H1 (cell line): Measurements from ENCODE around the gene BAZ2B. TPM values are rescaled to one million over a fixed set of nuclear protein-coding genes. Genes with fewer than 3 reads are reported as not detected.

Experiments used
- CTCF ChIA-PET: fragments of 300-600 bp; sonication (Branson Sonifier 250); formaldehyde crosslinking; loops from one replicate; lab custom pipeline; 2021; ENCODE audit not compliant: partially characterized antibody; lab: Charles Lee
- POLR2A ChIA-PET: fragments of 300-600 bp; sonication (Branson Sonifier 250); formaldehyde crosslinking; loops from one replicate; lab custom pipeline; 2021; ENCODE audit warnings: inconsistent platforms; ENCODE audit not compliant: partially characterized antibody; lab: Charles Lee
- DNase-seq, 2 experiments: peaks; one replicate each; pipeline versions ENCODE4 v3.0.0 to v3.0.0-alpha.2; 2010 to 2022; ENCODE audit warnings: low spot score in 2 of 2, low read depth in 1 of 2, mixed read lengths in 1 of 2
- FAIRE-seq: peaks from 2 replicates; lab custom pipeline; 2011; peaks lifted over from hg19 to GRCh38; lab: Jason Lieb, UNC
- H2AFZ ChIP-seq: 2 replicates; pipeline ENCODE4 v1.8.1; 2012; ENCODE audit warnings: low read length, inconsistent platforms
- H2AK5ac ChIP-seq: 2 replicates; pipeline ENCODE4 v1.6.1; 2013; ENCODE audit warnings: low read depth, low read length
- H2BK120ac ChIP-seq: replicated peaks from 2 replicates; pipeline ENCODE3; 2013; ENCODE audit warnings: low read depth, low read length, inconsistent platforms
- H2BK12ac ChIP-seq: 2 replicates; pipeline ENCODE4 v1.6.1; 2013; ENCODE audit warnings: low read depth, low read length
- H2BK15ac ChIP-seq: 2 replicates; pipeline ENCODE4 v1.6.1; 2013; ENCODE audit warnings: low read length
- H2BK20ac ChIP-seq: 2 replicates; pipeline ENCODE4 v1.6.1; 2013; ENCODE audit warnings: low read length
- H2BK5ac ChIP-seq: 2 replicates; pipeline ENCODE4 v1.6.1; 2013; ENCODE audit warnings: low read depth, low read length
- H3K14ac ChIP-seq: 2 replicates; pipeline ENCODE4 v1.6.1; 2013; ENCODE audit warnings: inconsistent platforms; ENCODE audit not compliant: insufficient read length
- H3K18ac ChIP-seq: 2 replicates; pipeline ENCODE4 v1.6.1; 2013; ENCODE audit warnings: low read length; ENCODE audit errors: extremely low read depth
- H3K23ac ChIP-seq: 2 replicates; pipeline ENCODE4 v1.6.1; 2013; ENCODE audit warnings: inconsistent platforms; ENCODE audit not compliant: insufficient read length
- H3K23me2 ChIP-seq: 2 replicates; pipeline ENCODE4 v1.6.1; 2013; ENCODE audit warnings: low read depth, low read length
- H3K27ac ChIP-seq: 2 replicates; pipeline ENCODE4 v1.6.1; 2011; ENCODE audit warnings: low read depth, low read length, inconsistent platforms
- H3K27me3 ChIP-seq, 4 experiments: replicated peaks in 1 of 4; 1 replicate in 1 of 4; 2 replicates in 3 of 4; pipeline versions ENCODE4 v1.6.1 to v1.8.1; 2011 to 2013; ENCODE audit warnings: low read length in 3 of 4, mild to moderate bottlenecking in 3 of 4, inconsistent platforms in 2 of 4, mixed read lengths in 2 of 4, moderate library complexity in 1 of 4; ENCODE audit not compliant: control insufficient read depth in 3 of 4, insufficient read depth in 3 of 4; ENCODE audit errors: extremely low read depth in 1 of 4
- H3K36me3 ChIP-seq, 4 experiments: 2 replicates each; pipeline versions ENCODE4 v1.6.1 to v1.8.1; 2011 to 2013; ENCODE audit warnings: mild to moderate bottlenecking in 4 of 4, low read length in 3 of 4, moderate library complexity in 2 of 4, control low read depth in 1 of 4, inconsistent platforms in 1 of 4; ENCODE audit not compliant: insufficient read depth in 4 of 4, control insufficient read depth in 2 of 4
- H3K4ac ChIP-seq: replicated peaks from 2 replicates; pipeline ENCODE3; 2013; ENCODE audit warnings: low read length, low read depth, mixed read lengths, inconsistent platforms; ENCODE audit not compliant: insufficient read length
- H3K4me1 ChIP-seq, 4 experiments: replicated peaks in 1 of 4; 1 replicate in 1 of 4; 2 replicates in 3 of 4; pipeline versions ENCODE4 v1.6.1 to v1.8.1; 2011 to 2013; ENCODE audit warnings: low read length in 3 of 4, inconsistent platforms in 2 of 4, mixed read lengths in 1 of 4; ENCODE audit not compliant: insufficient read depth in 4 of 4, control insufficient read depth in 3 of 4
- H3K4me2 ChIP-seq, 2 experiments: 2 replicates each; pipeline versions ENCODE4 v1.6.1 to v1.8.1; 2011 to 2013; ENCODE audit warnings: low read depth in 2 of 2, low read length in 2 of 2, control low read depth in 1 of 2, inconsistent platforms in 1 of 2, mild to moderate bottlenecking in 1 of 2; ENCODE audit not compliant: insufficient read depth in 1 of 2
- H3K4me3 ChIP-seq, 4 experiments: fragments of 200-600, 300-600 bp in 1 of 4; sonication (generic), shearing (Covaris generic), sonication (Bioruptor Twin) in 1 of 4; 2 replicates each; pipeline versions ENCODE4 v1.5.1 to v1.8.1; 2011 to 2016; ENCODE audit warnings: low read length in 4 of 4, low read depth in 3 of 4, control low read depth in 2 of 4, inconsistent platforms in 2 of 4, mild to moderate bottlenecking in 2 of 4, mixed read lengths in 1 of 4, moderate library complexity in 1 of 4; ENCODE audit not compliant: insufficient read depth in 2 of 4; ENCODE audit errors: extremely low read depth in 1 of 4
- H3K56ac ChIP-seq: replicated peaks from 2 replicates; pipeline ENCODE3; 2013; ENCODE audit warnings: low read depth, mild to moderate bottlenecking, mixed read lengths, low read length, inconsistent platforms; ENCODE audit not compliant: insufficient read length
- H3K79me1 ChIP-seq: 2 replicates; pipeline ENCODE4 v1.6.1; 2013; ENCODE audit warnings: low read depth, low read length, control low read depth
- H3K79me2 ChIP-seq, 2 experiments: 2 replicates each; pipeline versions ENCODE4 v1.6.1 to v1.8.1; 2012 to 2013; ENCODE audit warnings: low read length in 2 of 2, mild to moderate bottlenecking in 2 of 2, inconsistent platforms in 1 of 2; ENCODE audit not compliant: insufficient read depth in 2 of 2, control insufficient read depth in 1 of 2
- H3K9ac ChIP-seq, 4 experiments: replicated peaks in 1 of 4; 1 replicate in 1 of 4; 2 replicates in 3 of 4; pipeline versions ENCODE4 v1.6.1 to v1.8.1; 2011 to 2013; ENCODE audit warnings: low read depth in 3 of 4, low read length in 3 of 4, control low read depth in 2 of 4, mild to moderate bottlenecking in 2 of 4, moderate library complexity in 2 of 4, inconsistent platforms in 1 of 4; ENCODE audit errors: extremely low read depth in 1 of 4
- H3K9me3 ChIP-seq, 2 experiments: 2 replicates each; pipeline versions ENCODE4 v1.6.1 to v1.8.1; 2012 to 2013; ENCODE audit warnings: mild to moderate bottlenecking in 2 of 2, moderate library complexity in 2 of 2, control low read depth in 1 of 2, inconsistent platforms in 1 of 2, low read depth in 1 of 2, low read length in 1 of 2, mixed read lengths in 1 of 2; ENCODE audit not compliant: insufficient read depth in 2 of 2
- H4K20me1 ChIP-seq, 2 experiments: replicated peaks in 1 of 2; 2 replicates each; pipeline versions ENCODE3 to v1.8.1; 2011 to 2013; ENCODE audit warnings: inconsistent platforms in 2 of 2, low read length in 2 of 2, mild to moderate bottlenecking in 1 of 2; ENCODE audit not compliant: insufficient read depth in 2 of 2, control insufficient read depth in 1 of 2
- H4K5ac ChIP-seq: 2 replicates; pipeline ENCODE4 v1.6.1; 2013; ENCODE audit warnings: low read length, low read depth, mixed read lengths, inconsistent platforms; ENCODE audit not compliant: insufficient read length
- H4K8ac ChIP-seq: 2 replicates; pipeline ENCODE4 v1.8.0; 2013; ENCODE audit warnings: mild to moderate bottlenecking, moderate library complexity, low read length, inconsistent platforms; ENCODE audit not compliant: insufficient read depth; ENCODE audit errors: extremely low read depth
- H4K91ac ChIP-seq: replicated peaks from 2 replicates; pipeline ENCODE3; 2013; ENCODE audit warnings: low read length, mixed read lengths, inconsistent platforms; ENCODE audit not compliant: insufficient read length
- BACH1 ChIP-seq: IDR thresholded peaks from 2 replicates; pipeline ENCODE4 v1.6.1; 2012; ENCODE audit warnings: low read length, improper control_type of control experiment
- EP300 ChIP-seq, 2 experiments: IDR thresholded peaks; 1 replicate in 1 of 2; 2 replicates in 1 of 2; pipeline ENCODE4 v1.6.1; 2011 to 2012; ENCODE audit warnings: low read depth in 2 of 2, low read length in 2 of 2, mild to moderate bottlenecking in 2 of 2, borderline replicate concordance in 1 of 2, inconsistent platforms in 1 of 2, moderate library complexity in 1 of 2
- GTF2F1 ChIP-seq: IDR thresholded peaks from 2 replicates; pipeline ENCODE4 v1.6.1; 2012; ENCODE audit warnings: low read depth, low read length, improper control_type of control experiment, borderline replicate concordance
- HDAC6 ChIP-seq: IDR thresholded peaks from one replicate; pipeline ENCODE4 v1.7.1; 2012; ENCODE audit warnings: low read depth, mild to moderate bottlenecking, inconsistent platforms, low read length, moderate library complexity
- JUND ChIP-seq: IDR thresholded peaks from 2 replicates; pipeline ENCODE4 v1.6.1; 2011; ENCODE audit warnings: mild to moderate bottlenecking, improper control_type of control experiment, low read length
- KDM4A ChIP-seq: IDR thresholded peaks from one replicate; pipeline ENCODE4 v1.7.1; 2012; ENCODE audit warnings: low read depth, mild to moderate bottlenecking, moderate library complexity, low read length, inconsistent platforms; ENCODE audit not compliant: severe bottlenecking
- KDM5A ChIP-seq: fragments of 200-600 bp; IDR thresholded peaks from 2 replicates; pipeline ENCODE4 v1.7.1; 2012; ENCODE audit warnings: mild to moderate bottlenecking, low read length, inconsistent platforms, mixed read lengths
- RXRA ChIP-seq: IDR thresholded peaks from 2 replicates; pipeline ENCODE4 v1.6.1; 2011; ENCODE audit warnings: low read depth, mild to moderate bottlenecking, low read length, moderate library complexity; ENCODE audit not compliant: insufficient read depth
- SP2 ChIP-seq: IDR thresholded peaks from 2 replicates; pipeline ENCODE4 v1.6.1; 2012; ENCODE audit warnings: mild to moderate bottlenecking, low read length, inconsistent platforms
- WGBS, 2 experiments: shearing (Covaris generic) in 1 of 2; methylation state at CpG; one replicate each; pipeline versions ENCODE4 v1.1.6 to v1.1.7; 2013 to 2015; ENCODE audit warnings: low lambda C conversion rate in 2 of 2, mixed read lengths in 2 of 2, inconsistent platforms in 1 of 2, low coverage in 1 of 2, missing lambda C conversion rate in 1 of 2; ENCODE audit not compliant: insufficient replicate concordance in 2 of 2, insufficient coverage in 1 of 2, insufficient read length in 1 of 2; ENCODE audit errors: extremely low coverage in 1 of 2, missing lambda C conversion rate in 1 of 2; 5-methylcytosine and 5-hydroxymethylcytosine counted together
- polyA plus RNA-seq, 7 experiments: library from polyadenylated mRNA; depleted of rRNA in 3 of 7; stranded (reverse) in 5 of 7; unstranded in 2 of 7; fragments of >200 nt in 5 of 7; fragments of 200-250 nt in 2 of 7; gene quantifications; 1 replicate in 5 of 7; 2 replicates in 1 of 7; 4 replicates in 1 of 7; pipeline versions ENCODE4 v1.2.1 to v1.2.3, GENCODE V29; 2011 to 2013; ENCODE audit warnings: missing spikeins in 2 of 7, mixed read lengths in 2 of 7
- total RNA-seq: library from RNA; stranded (reverse); fragmentation: NEBNext Ultra II Directional; extraction: Animal tissue kit (Norgen Biotek cat#: 25700); gene quantifications from 2 replicates; pipeline ENCODE4 v1.2.1, GENCODE V29; 2021
- TF ChIP-seq, protein P1 (sequence below): IDR thresholded peaks from 2 replicates; pipeline ENCODE4 v1.6.1; 2011; ENCODE audit warnings: low read depth, mild to moderate bottlenecking, low read length; ENCODE audit not compliant: insufficient read depth

Gene BAZ2B
- total and polyA plus RNA-seq, 2 of the 8 experiments (the other 6 are each of a cell fraction or from before 2014, with no cell fraction given), result 15.2 to 46.3 TPM

DNA sequence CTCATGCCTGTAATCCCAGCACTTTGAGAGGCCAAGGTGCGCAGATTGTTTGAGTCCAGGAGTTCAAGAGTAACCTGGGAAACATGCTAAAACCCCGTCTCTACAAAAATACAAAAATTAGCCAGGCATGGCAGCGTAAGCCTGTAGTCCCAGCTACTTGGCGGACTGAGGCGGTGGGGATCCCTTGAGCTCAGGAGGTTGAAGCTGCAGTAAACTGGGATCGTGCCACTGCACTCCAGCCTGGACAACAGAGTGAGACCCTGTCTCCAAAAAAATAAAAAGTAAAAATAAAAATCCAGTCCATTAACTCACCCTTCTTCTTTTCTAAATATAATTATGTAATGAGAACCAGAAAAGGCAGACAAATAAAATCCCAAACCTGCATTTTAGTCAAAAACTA, 8.2 kb downstream of the BAZ2B start:
- no peak overlapping the region for H3K18ac ChIP-seq
- no peak overlapping the region for H3K9ac ChIP-seq
- no peak overlapping the region for H2BK20ac ChIP-seq
- no peak overlapping the region for H3K4me3 ChIP-seq
- CTCF ChIA-PET, result interaction anchor here (1.1 kb wide), 1 partner anchor 103 kb away, joined by 3 read pairs; no protein-coding TSS in a partner anchor
- no peaks in the 10 kb centered on the region for H3K9me3 ChIP-seq
- DNase-seq, result no peak
- H3K79me1 ChIP-seq, result peaks cover 2% of the 10 kb centered on the region; the same call in 1 of the 2 replicates
- no peaks in the 10 kb centered on the region for H3K36me3 ChIP-seq
- no peak overlapping the region for H2BK5ac ChIP-seq
- H2BK12ac ChIP-seq, result no peak overlapping the region
- H3K23me2 ChIP-seq, result no peaks in the 10 kb centered on the region
- H3K56ac ChIP-seq, result no peak overlapping the region
- no peak overlapping the region for H4K5ac ChIP-seq
- H2AFZ ChIP-seq, result no peak overlapping the region
- FAIRE-seq, result no peak
- H2BK120ac ChIP-seq, result no peak overlapping the region
- POLR2A ChIA-PET, result interaction anchor here (0.9 to 2.2 kb wide), 5 partner anchors 10 to 104 kb away, joined by 3 to 11 read pairs (median 5); partner anchors contain the start of gene MARCHF7
- H3K23ac ChIP-seq, result no peak overlapping the region
- TF ChIP-seq BACH1, result no peak
- no peak for TF ChIP-seq SP2
- TF ChIP-seq GTF2F1, result no peak
- no peak for TF ChIP-seq EP300 (IDR thresholded peaks at IDR 0.05; ENCODE audit: borderline replicate concordance in 1 of 2, low read depth in 2 of 2, low read length in 2 of 2)
- TF ChIP-seq HDAC6, result no peak
- TF ChIP-seq RXRA, result no peak
- TF ChIP-seq JUND, result no peak
- TF ChIP-seq, protein P1, sequence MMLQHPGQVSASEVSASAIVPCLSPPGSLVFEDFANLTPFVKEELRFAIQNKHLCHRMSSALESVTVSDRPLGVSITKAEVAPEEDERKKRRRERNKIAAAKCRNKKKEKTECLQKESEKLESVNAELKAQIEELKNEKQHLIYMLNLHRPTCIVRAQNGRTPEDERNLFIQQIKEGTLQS, result no peak
- no peak for TF ChIP-seq KDM5A
- no peak for TF ChIP-seq KDM4A
- H4K91ac ChIP-seq, result no peak overlapping the region
- no peak overlapping the region for H4K8ac ChIP-seq
- WGBS, 2 experiments, result 92% methylated on average over 6 of the region's 6 CpGs; no CpG with 5 or more reads in 1 of the 2 experiments
- peaks cover 0 to 19% (median 7%) of the 10 kb centered on the region in 4 experiments; a peak in 4 of 7 replicates for H3K4me1 ChIP-seq
- no peak overlapping the region for H3K14ac ChIP-seq
- H2AK5ac ChIP-seq, result no peak overlapping the region
- no peaks in the 10 kb centered on the region for H3K27me3 ChIP-seq
- H3K4me2 ChIP-seq, result no peak overlapping the region
- H3K4ac ChIP-seq, result no peak overlapping the region
- H3K27ac ChIP-seq, result no peak overlapping the region
- H3K79me2 ChIP-seq, result peaks cover 4 to 100% of the 10 kb centered on the region in 2 experiments; a peak in 3 of 4 replicates
- H4K20me1 ChIP-seq, result peaks cover 0 to 2% of the 10 kb centered on the region in 2 experiments
- H2BK15ac ChIP-seq, result no peak overlapping the region
